GM03348 (cell line): Measurements from ENCODE around the gene ZBTB8B.
"Not testable (repeated sequence)": the region's sequence is repeated elsewhere in the genome, so short reads cannot be mapped to it uniquely, and the experiment has no call there.

ENCODE experiments used
- DNase-seq: peaks from one replicate; pipeline ENCODE4 v3.0.0; 2012; ENCODE audit warnings: low spot score

The ZBTB8B gene

DNA sequence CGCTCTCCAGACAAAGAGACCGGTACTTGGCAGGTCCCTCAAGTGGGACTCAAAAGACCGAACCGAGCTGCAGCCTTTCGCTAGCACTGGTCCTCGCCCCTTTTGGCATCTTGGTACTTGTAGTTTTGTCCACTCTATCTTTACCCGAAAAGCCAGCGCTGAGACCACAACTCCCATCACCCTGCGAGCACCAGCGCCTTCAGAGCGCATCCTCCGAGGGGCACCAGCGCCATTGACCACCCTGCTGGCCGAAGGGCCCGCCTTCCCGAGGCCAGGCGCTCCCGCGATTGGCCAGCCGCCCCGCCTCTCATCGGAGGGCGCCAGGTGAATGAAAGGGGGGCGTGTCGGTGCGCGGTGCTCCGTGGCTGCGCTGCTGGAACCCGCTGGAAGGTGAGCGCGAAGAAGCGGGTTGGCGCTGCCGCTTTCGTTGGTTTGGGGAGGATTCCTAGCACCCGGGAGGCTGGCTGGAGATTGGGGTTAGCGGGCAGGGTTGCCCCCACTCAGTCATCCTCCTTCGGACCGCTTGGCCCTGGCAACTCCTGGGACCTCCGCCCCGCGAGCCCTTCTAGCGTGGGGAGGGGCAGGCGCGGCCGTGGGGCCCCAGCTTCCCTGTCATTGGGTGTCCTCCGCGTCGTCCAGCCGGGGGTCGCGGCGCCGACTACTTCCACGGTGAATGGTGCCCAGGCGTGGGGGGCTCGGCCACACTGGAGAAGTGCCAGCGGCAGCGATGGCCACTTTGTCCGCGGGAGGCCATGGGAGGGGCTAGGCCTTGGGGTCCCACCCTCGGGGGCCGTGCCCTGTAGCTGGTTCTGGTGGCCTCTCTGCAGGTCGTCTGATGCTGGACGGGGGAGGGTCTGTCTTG, at the start of gene ZBTB8B:
Gene ZBTB8B, plus strand, starts transcription at position 357 of the 862 bp plus-strand sequence. CDS start 5,553 bp downstream, outside the sequence.
- DNase-seq = peak; percentile 67

DNA sequence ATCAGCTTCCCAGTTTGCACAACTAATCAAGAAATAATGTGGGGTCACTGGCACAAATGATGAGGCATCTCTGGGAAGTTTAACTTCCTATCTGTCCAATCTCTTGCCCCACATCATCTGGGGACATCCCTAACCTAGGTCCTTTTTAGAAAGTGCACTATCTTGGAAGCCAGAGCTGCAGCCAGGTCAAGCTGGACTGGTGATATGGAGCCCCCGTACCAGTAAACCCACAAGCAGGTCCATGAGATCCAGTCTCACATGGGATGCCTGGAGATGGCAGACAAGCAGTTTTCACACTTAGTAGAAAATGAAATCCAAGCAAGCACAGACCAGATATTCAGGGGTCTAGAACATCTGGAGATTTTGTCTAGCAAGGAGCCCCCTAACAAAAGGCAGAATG, 43.1 kb upstream of the ZBTB8B start:
- DNase-seq = no peak

DNA sequence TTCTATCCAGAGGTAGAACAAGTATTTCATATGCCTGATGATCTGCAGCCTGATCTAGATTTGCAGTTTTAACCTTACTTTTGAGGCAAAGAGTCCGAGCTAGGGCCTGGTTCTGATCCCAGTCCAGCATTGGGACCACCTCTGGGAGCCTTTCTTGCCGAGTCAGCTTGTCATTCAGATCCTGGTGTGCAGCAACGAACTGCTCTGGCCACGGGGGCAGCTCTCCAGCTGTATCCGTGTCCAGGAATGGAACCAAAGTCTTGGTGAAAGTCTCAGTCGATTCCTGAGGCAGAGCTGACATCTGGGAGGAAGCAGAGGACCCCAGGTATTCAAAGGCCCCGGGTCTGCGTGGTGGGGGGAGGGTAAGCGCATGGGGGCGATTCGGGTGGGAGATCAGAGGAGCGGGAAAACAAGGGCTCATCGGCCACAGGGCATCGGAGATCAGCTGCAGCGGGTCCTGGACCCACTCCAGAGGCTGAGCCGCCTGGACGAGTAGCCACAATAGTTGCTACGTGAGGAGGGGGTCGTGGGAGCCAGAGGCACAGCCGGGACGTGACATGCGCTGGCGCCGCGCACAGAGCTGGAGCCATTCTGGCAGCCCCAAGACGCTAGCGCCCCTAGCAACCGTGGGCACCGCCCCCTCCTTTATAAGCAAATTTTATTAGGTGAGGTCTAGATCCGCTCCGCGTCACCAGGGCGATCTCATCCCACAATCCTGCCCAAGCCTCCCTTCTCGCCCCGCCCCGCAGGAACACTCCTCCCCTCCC, 38.2 kb upstream of the ZBTB8B start:
- no peak for DNase-seq

DNA sequence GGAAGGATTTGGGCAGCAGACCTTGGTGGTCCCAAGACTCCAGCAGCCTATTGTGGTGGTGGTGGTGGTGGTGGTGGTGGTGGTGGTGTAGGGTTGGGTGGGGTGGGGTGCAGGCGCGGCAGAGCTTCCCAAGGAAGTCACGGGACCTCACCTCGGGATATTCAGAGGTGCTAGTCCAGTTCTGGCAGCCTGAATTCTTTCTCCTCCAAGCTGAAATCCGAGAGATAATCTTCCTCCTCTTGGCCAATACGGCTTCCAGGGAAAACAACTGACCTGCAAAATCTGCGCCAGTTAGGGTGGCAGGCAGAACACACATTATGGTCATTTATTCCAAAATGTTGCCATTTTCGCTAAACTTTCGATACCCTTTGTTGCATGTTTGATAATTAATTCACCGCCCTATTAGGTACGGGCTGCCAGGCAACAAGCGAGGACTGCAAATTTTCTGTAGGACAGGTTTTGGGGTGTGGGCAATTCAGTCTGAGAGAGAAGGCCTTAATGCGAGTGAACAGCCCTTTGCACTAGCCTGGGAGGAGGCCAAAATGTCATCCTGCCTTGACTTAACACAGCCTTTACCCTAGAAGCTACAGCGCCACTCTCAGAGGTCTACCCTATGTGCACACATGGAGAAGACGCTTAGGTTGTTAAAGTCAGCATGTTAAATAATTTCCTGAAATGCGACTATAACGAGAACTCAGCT, 37.5 kb upstream of the ZBTB8B start:
- no peak for DNase-seq

DNA sequence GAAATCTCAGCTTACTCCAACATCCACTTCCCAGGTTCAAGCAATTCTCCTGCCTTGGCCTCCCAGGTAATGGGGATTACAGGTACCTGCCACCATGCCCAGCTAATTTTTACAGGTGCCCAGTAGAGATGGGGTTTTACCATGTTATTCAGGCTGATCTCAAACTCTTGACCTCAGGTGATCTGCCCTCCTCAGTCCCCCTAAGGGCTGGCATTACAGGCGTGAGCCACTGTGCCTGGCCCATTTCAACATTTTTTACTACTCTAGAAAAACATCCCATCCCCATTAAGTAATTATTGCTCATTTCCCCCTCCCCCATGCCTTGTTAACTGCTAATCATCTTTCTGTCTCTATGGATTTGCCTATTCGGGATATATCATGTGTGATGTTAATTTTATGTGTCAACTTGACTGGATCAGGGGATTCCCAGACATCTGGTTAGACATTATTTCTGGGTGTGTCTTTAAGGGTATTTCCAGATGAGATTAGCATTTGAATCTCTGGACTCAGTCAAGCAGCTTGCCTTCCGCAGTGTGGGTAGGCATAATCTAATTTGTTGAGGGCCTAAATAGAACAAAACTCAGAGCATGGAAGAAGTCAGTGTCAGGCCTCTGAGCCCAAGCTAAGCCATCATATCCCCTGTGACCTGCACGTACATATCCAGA, 33.0 kb upstream of the ZBTB8B start:
- no peak for DNase-seq

DNA sequence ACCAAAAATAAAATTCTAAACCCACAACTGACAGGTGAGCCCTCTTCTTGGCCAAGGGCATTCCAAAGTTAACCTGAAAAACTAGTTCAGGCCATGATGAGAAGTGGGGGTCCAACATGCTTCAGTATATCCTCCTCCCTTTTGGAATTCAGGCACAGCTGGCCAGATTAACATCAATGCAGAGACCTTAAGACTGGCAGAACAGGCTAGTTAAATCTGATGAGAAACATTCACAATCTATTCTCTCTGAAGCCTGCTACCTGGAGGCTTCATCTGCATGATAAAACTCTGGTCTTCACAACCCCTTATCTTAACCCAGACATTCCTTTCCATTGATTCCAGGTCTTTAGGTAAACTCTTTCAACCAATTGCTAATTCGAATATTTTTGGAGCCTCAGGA, 26.7 kb upstream of the ZBTB8B start:
- DNase-seq = no peak

DNA sequence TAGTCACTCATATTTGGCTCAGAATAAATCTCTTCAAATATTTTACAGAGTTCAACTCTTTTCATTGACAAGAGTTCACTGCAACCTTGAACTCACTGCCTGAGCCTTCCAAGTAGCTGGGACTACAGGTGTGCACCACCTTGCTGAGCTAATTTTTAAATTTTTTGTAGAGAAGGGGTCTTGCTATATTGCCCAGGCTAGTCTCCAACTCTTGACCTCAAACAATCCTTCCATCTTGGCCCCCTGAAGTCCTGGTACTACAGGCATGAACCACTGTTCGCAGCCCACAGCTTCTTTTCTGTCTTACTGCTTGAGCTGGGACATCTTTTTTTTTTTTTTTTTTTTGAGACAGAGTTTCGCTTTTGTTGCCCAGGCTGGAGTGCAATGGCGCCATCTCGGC, 26.1 kb upstream of the ZBTB8B start:
- DNase-seq = not testable (repeated sequence)

DNA sequence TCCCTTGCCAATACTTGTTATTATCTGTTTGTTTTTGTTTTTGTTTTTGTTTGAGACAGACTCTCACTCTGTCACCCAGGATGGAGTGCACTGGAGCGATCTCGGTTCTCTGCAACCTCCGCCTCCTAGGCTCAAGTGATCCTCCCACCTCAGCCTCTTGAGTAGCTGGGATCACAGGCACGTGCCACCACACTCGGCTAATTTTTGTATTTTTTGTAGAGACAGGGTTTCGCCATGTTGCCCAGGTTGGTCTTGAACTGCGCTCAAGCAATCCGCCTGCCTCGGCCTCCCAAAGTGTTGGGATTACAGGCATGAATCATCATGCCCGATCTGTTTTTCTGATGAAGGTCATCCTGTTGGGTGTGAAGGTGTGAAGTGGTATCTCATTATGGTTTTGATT, 23.4 kb upstream of the ZBTB8B start:
- DNase-seq = not testable (repeated sequence)

DNA sequence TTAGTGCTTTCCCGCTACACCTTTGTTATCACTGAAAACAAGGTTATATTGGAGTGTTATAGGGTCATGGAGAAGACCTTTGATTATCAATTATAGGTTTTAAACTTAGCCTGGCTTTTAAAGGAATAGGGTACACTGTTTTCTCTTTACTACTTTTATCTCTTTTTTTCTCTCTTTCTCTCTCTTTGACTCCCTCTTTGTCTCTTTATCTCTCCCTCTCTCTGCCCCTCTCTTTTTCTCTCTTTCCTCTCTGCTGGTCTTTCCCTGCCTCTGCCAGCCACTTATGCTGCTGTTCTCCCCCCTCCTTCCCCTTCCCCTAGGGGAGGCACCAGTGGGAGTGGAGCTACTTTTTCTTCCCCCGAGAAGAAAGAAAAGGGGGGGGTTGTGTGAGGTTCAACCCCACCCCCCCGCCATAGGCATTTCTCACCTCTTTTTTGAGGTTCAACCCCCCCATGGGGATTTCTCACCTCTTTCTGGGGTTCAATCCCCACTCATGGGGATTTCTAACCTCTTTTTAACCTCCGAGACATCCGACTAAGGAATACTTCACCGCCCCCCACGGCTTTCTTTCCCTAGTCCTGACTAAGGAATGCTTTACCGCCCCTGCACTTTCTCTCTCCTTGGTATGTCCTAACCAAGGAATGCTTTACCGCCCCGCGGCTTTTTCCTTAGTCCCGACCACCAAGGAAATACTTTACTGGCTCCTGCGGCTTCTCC, 17.2 kb upstream of the ZBTB8B start:
- DNase-seq = peak; percentile 27

DNA sequence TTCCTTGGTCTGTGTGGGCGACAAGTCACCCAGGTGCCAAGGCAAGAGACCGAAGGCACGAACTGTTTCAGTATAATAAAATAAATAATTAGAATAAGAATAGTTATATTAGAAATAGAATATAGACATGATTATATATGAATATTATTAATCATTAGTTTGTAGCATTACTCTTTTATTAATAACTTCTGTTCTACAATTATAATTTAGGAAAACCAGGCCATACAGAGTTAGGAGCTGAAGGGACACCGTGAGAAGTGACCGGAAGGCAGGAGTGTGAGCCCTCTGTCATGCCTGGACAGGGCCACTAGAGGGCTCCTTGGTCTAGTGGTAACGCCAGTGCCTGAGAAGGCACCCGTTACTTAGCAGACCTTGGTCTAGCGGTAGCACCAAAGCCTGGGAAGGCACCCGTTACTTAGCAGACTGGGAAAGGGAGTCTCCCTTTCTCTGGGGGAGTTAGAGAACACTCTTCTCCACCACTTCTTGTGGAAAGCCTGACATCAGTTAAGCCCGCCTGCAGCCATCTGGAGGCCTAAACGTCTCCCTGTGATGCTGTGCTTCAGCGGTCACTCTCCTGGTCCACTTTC, 16.6 kb upstream of the ZBTB8B start:
- DNase-seq = peak; percentile 55

DNA sequence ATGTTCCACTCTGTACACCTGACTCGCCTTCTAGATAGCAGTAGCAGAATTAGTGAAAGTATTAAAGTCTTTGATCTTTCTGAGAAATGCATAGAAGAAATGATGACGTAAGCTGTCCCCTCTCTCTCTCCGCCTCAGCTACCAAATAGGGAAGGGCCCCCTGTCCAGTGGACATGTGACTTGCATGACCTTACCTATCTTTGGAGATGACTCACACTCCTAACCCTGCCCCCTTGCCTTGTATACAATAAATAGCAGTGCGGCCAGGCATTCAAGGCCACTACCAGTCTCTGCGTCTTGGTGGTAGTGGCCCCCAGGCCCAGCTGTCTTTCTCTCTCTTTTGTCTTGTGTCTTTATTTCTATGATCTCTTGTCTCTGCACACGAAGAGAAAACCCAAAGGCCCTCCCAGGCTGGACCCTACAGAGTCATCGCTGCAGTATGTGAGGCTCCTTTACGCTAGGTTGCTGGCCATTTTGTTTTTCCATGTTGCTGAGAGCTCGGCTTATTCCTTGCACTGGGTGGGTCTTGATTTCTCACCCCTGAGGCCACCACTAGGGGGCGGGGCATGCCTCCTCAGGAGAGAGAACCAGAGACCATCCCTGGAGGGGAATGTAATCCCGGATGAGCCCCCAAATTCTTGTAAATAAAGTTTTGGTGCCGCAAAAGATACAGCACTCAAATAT, 16.0 kb upstream of the ZBTB8B start:
- DNase-seq = no peak

DNA sequence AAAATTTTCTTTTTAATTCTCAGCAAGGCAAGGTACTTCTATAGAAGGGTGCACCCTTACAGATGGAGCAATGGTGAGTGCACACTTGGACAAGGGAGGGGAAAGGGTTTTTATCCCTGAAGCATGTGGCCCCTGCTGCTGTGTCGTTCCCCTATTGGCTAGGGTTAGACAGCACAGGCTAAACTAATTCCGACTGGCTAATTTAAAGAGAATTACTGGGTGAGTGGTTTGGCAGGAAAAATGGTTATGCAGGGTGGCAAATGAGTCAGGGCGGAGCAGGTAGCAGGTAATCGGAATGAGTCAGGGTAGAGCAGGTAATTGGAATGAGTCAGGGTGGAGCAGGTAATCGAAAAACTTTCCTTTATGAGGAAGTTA, 15.4 kb upstream of the ZBTB8B start:
- DNase-seq = not testable (repeated sequence)

DNA sequence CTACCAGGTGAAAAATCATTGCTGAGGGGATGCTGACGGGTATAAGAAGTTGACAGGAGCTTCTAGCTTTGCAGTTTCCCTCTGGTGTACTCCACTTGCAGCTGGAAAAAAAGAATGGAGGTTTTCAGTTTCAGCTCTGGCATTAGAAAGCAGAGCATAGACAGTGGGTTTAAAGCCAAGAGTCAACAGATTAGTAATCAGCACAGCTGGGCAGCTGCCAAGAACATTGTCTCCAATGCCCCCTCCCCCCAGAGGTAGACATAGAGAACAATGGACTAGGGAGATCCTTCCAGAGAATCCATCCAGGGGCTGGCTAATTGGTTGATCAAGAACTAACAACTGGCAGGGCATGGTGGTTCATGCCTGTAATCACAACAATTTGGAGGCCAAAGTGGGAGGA, 10.1 kb upstream of the ZBTB8B start:
- DNase-seq = no peak

DNA sequence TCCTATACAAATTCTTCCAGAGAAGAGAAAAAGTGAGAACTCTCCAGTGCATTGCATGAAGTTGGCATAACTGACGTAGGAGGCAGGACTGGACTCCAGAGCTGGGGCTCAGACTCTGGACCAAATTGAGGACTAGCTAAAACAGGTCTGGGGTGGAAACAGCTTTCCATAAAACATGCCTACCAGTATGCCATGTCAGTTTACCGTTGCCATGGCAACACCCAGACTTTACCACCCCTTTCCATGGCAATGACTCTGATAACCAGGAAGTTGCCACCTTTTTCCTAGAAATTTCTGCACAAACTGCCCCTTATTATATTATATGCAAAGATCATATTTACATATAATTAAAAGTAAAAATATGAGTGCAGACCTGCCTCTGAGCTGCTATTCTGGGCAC, 8.9 kb upstream of the ZBTB8B start:
- no peak for DNase-seq

DNA sequence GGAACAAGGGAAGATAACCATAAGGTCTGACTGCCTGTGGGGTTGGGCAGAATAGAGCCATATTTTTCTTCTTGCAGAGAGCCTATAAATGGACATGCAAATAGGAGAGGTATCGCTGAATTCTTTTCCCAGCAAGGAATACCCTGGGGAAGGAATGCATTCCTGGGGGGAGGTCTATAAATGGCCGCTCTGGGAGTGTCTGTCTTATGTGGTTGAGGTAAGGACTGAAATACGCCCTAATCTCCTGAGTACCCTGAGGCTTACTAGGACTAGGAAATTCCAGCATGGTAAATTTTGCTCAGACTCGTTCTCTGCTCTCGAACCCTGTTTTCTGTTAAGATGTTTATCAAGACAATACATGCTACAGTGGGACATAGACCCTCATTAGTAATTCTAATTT, 6.1 kb upstream of the ZBTB8B start:
- DNase-seq = not testable (repeated sequence)

DNA sequence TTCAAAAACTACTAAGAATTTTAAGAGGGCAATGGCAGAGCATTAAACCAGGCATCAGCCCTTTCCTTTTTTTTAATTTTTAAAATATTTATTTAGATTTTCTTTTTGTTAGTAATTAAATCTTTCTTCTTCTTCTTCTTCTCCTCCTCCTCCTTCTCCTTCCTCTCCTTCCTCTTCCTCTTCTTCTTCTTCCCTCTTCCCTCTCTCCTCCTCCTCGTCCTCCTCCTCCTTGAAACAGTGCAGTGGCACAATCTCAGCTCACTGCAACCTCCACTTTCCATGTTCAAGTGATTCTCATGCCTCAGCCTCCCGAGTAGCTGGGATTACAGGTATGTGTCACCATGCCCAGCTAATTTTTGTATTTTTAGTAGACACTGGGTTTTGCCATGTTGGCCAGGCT, 1.9 kb upstream of the ZBTB8B start:
- not testable (repeated sequence) for DNase-seq

DNA sequence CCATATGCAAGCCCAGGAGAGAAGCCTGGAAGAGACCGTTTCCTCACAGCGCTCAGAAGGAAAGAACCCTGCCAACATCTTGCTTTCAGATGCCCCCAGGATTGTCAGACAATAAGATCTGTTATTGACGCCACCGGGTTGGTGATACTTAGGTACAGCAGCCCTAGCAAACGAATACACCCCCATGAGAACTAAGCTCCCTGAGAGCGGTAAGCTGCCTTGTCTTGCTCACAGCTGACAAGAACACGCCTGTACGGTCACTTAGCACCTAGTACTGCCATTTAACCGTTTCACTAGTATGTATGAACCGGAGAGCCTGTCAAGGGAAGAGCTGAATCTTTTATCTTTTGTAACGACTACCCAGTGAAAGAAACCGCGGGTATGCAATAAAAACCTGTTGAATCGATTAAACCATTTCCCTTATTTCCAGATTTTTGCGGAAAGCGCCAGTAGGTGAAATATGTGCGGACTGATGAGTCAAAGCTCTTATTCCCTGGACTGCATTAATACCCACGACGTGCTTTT, 619 bp upstream of the ZBTB8B start:
- DNase-seq = peak; percentile 36

DNA sequence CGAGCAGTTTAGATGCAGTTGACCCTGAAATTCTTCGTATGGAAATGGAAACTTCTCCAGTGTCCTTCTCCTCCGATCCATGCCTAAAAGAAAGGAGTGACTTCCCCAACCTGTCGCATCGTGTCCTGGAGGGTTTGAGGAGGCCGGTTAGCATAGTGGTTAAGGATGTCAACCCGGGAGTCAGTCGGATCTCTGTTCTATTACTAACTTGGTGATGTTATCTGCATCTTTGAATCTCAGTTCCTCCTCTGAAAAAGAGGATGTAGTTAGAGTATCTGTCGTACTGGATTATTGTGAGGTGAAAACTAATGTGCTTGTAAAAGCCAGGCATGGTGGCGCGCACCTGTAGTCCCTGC, 684 bp downstream of the ZBTB8B start:
- no peak for DNase-seq

DNA sequence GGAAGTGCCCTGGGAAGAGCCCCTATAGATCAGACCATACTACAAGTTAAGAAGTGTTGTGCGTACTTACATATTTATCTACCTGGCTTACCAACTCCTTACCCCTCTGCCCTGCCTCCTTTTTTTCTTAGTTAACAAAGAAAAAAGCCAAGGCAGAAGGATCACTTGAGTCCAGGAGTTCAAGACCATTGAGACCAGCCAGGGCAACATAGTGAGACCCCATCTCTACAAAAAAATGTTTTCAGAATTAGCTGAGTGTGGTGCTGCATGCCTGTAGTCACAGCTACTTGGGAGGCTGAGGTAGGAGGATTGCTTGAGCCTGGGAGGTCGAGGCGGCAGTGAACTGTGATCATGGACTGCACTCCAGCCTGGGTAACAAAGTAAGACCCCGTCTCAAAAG, 1.9 kb downstream of the ZBTB8B start:
- no peak for DNase-seq

DNA sequence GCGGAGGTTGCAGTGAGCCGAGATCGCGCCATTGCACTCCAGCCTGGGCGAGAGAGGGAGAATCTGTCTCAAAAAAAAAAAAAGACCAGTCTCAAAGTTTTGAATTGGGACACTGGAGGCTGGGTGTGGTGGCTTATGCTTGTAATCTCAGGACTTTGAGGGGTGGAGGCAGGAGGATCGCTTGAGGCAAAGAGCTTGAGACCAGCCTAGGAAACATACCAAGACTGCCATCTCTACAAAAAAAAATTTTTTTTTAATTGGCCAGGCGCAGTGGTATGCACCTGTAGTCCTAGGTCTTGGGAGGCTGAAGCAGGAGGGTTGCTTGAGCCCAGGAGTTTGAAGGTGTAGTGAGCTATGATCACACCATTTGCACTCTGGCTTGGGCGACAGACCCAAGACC, 3.9 kb downstream of the ZBTB8B start:
- no peak for DNase-seq
